ENCODE results near the gene MATN4. TPM values are rescaled to one million over a fixed set of nuclear protein-coding genes. Genes with fewer than 3 reads are reported as not detected.

The MATN4 gene
- total and polyA plus RNA-seq, 2 of the 13 experiments (the other 11 are each of a cell fraction or from before 2014, with no cell fraction given), result not detected

DNA sequence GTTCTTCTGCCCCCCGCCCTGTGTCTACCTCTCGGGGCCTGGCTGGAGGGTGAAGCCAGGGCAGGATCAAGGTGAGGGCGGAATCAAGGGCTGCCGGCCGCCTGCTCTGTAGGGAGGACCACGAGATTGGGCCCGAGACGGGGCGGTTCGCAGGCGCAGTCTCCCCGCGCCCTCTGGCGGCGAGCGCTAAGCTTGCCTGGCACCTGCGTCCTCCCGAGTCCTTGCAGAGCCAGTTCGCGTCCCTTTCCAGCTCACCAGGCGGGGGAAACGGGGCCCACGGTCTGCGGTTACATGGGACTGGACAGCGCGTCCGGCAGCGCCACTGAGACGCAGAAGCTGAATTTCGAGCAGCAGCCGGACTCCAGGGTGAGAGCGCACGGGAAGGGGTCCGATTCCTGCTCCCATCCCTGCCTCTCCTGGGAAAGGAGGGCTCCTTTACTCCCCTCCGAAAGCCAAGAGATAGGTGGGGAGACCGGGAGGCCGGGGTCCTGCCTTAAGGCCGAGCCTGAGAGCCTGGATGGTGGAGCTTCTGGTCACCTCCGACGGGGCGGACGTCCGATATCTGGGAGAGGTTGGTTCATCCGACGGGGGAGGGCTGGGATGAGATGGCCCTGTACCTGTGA, 3.6 kb upstream of the MATN4 start (continued):
- TF ChIP-seq, protein P1, sequence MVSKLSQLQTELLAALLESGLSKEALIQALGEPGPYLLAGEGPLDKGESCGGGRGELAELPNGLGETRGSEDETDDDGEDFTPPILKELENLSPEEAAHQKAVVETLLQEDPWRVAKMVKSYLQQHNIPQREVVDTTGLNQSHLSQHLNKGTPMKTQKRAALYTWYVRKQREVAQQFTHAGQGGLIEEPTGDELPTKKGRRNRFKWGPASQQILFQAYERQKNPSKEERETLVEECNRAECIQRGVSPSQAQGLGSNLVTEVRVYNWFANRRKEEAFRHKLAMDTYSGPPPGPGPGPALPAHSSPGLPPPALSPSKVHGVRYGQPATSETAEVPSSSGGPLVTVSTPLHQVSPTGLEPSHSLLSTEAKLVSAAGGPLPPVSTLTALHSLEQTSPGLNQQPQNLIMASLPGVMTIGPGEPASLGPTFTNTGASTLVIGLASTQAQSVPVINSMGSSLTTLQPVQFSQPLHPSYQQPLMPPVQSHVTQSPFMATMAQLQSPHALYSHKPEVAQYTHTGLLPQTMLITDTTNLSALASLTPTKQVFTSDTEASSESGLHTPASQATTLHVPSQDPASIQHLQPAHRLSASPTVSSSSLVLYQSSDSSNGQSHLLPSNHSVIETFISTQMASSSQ (IDR thresholded peaks at IDR 0.05; ENCODE audit: low read depth), result no peak
- TF ChIP-seq, protein P1 (CRISPR knock-in tag; IDR thresholded peaks at IDR 0.05; ENCODE audit: borderline replicate concordance), result no peak
- TF ChIP-seq KMT2B (CRISPR knock-in tag; IDR thresholded peaks at IDR 0.05), result no peak
- TF ChIP-seq, protein P2, sequence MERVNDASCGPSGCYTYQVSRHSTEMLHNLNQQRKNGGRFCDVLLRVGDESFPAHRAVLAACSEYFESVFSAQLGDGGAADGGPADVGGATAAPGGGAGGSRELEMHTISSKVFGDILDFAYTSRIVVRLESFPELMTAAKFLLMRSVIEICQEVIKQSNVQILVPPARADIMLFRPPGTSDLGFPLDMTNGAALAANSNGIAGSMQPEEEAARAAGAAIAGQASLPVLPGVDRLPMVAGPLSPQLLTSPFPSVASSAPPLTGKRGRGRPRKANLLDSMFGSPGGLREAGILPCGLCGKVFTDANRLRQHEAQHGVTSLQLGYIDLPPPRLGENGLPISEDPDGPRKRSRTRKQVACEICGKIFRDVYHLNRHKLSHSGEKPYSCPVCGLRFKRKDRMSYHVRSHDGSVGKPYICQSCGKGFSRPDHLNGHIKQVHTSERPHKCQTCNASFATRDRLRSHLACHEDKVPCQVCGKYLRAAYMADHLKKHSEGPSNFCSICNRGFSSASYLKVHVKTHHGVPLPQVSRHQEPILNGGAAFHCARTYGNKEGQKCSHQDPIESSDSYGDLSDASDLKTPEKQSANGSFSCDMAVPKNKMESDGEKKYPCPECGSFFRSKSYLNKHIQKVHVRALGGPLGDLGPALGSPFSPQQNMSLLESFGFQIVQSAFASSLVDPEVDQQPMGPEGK (CRISPR knock-in tag; IDR thresholded peaks at IDR 0.05), result peak; percentile 47; the same call in 1 of the 2 replicates

DNA sequence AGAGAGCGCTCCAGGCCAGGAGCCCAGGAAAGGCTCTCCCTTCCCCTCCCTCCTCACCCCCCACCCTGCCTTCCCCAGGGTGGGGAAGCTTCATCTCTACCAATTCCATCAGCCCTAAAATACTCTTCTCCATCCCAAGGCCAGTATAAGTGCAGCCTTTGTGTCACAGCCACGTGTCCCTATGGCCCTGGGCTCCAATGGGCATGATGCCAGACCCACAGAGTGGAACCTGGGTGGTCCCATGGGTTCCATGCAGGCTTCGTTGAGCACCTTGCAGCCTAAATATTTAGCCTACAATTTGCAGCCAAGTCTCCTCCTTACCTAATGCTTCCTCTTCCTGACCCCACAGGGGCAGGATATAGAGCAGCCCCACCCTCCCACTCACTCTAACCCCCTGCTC, 976 bp upstream of the MATN4 start:
- Histone ChIP-seq H3K4me1 (ENCODE audit: insufficient read depth, low read length) (peaks cover 12% of the 10 kb centered on the region), H3K79me2 (ENCODE audit: insufficient read depth, low read length) (no peaks in the 10 kb centered on the region), H3K9me3 (ENCODE audit: low read length) (no peaks in the 10 kb centered on the region), H2AFZ (ENCODE audit: low read length) (no peak overlapping the region), H3K27me3 (ENCODE audit: control insufficient read depth in 1 of 2, insufficient read depth in 2 of 2, low read length in 2 of 2) (peaks cover 6 to 59% of the 10 kb centered on the region in 2 experiments; a peak in 4 of 5 replicates), H3K4me2 (ENCODE audit: low read depth, low read length) (no peak overlapping the region), H3K27ac (ENCODE audit: extremely low read length, insufficient read depth, low read length) (no peak overlapping the region), H3K4me3 (replicated peaks in 1 of 3; ENCODE audit: insufficient read depth in 1 of 3, low read depth in 2 of 3, low read length in 3 of 3) (no peak overlapping the region), H3K36me3 (replicated peaks in 1 of 2; ENCODE audit: control insufficient read depth in 1 of 2, insufficient read depth in 2 of 2, low read length in 2 of 2) (no peaks in the 10 kb centered on the region), H4K20me1 (ENCODE audit: insufficient read depth, low read length) (no peaks in the 10 kb centered on the region), H3K9ac (ENCODE audit: insufficient read depth, low read depth, low read length) (no peak overlapping the region)
- no peak for FAIRE-seq
- no peak for ATAC-seq
- WGBS (ENCODE audit: low lambda C conversion rate), result 21% methylated on average over 3 of the region's 3 CpGs
- intact Hi-C loops (cut with micrococcal nuclease; ENCODE audit: unreplicated experiment), result no loop called here
- TF ChIP-seq ZKSCAN1 (IDR thresholded peaks at IDR 0.05; ENCODE audit: low read length) (no peak), KAT7 (CRISPR knock-in tag; IDR thresholded peaks at IDR 0.05; ENCODE audit: borderline replicate concordance) (no peak)
- DNase-seq (ENCODE audit: low spot score), result no peak
- no TSS peak for BruUV-seq (replicated peaks)
- in situ Hi-C loops (cut with HindIII; ENCODE audit: extremely low pct_ligation_motif_present, low pct_unique_long_range_greater_than_20kb), result no loop called here
- POLR2A ChIA-PET, result no interaction called here
- CTCF ChIA-PET (ENCODE audit: low intra/inter-chr PET ratio, low total read pairs), result no interaction called here
